Activated CD4-positive, alpha-beta T cell treated with anti-CD3 and anti-CD28 coated beads, Interleukin-2, amount 10 ng/mL, durations not matched to agents 7 days and 5 days (primary cell): ENCODE results near the gene KLK5. TPM values are rescaled to one million over a fixed set of nuclear protein-coding genes. Genes with fewer than 3 reads are reported as not detected.

Experiments
- CTCF ChIA-PET: fragments of 350-600 bp; sonication (Branson Sonifier 250); formaldehyde crosslinking; loops from one replicate; lab custom pipeline; 2021; ENCODE audit warnings: antibody characterized with exemption; lab: Charles Lee
- POLR2A ChIA-PET: fragments of 350-600 bp; sonication (Branson Sonifier 250); formaldehyde crosslinking; loops from one replicate; lab custom pipeline; 2021; ENCODE audit warnings: antibody characterized with exemption; lab: Charles Lee
- DNase-seq: peaks from one replicate; pipeline ENCODE4 v3.0.0-alpha.2; 2020
- H3K27ac Mint-ChIP-seq: one replicate; pipeline ENCODE4 v1.8.0; 2021; ENCODE audit warnings: mild to moderate bottlenecking, moderate library complexity, mixed read lengths
- H3K27me3 Mint-ChIP-seq: one replicate; pipeline ENCODE4 v1.8.0; 2021; ENCODE audit warnings: mixed read lengths
- H3K36me3 Mint-ChIP-seq: one replicate; pipeline ENCODE4 v1.8.0; 2021; ENCODE audit warnings: low read depth, mixed read lengths
- H3K4me1 Mint-ChIP-seq: one replicate; pipeline ENCODE4 v1.8.0; 2021; ENCODE audit warnings: mixed read lengths
- H3K4me3 Mint-ChIP-seq: one replicate; pipeline ENCODE4 v1.8.0; 2021; ENCODE audit warnings: mild to moderate bottlenecking, moderate library complexity, mixed read lengths
- H3K9me3 Mint-ChIP-seq: one replicate; pipeline ENCODE4 v1.8.0; 2021; ENCODE audit warnings: mixed read lengths
- total RNA-seq, 2 experiments: library from RNA; stranded (reverse); gene quantifications; one replicate each; pipeline ENCODE4 v1.2.3, GENCODE V29; 2021

The KLK5 gene
- total RNA-seq, 2 experiments from 2014 or later = not detected

DNA sequence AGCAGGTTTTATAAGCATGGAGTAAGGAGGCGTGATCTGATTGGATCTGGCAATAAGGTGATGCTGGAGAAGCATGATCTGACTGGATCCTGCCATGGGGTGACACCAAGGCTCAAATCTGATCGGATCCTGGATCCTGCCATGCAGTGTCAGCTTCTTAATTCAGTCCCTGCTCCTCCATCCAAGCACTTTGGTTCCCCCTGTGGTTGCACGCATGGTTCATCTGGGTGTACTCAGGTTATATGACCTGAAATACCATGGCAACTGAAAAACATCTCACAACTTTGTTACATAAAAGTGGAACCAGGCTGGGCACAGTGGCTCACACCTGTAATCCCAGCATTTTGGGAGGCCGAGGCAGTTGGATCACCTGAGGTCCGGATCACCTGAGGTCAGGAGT, 24.0 kb downstream of the KLK5 start:
- Mint-ChIP-seq H3K9me3 (no peaks in the 10 kb centered on the region), H3K27me3 (peaks cover 17% of the 10 kb centered on the region), H3K4me3 (no peak overlapping the region), H3K27ac (no peak overlapping the region), H3K36me3 (no peaks in the 10 kb centered on the region), H3K4me1 (peaks cover 4% of the 10 kb centered on the region)
- POLR2A ChIA-PET = no interaction called here
- DNase-seq = no peak
- CTCF ChIA-PET = no interaction called here

DNA sequence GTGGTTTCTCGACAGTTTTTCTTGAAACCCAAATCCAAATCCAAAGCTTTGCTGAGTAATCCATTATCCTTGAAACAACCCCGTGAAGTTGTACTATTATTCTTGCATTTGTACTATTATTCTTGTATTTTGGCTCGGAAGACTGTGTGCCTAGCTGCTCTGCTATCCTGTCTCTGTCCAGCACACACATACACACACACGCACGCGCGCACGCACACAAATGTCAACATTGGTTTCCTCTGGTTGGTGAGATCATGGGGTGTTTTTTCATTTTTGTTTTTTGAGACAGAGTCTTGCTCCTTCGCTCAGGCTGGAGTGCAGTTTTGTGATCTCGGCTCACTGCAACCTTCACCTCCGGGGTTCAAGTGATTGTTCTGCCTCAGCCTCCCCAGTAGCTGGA, 26.7 kb downstream of the KLK5 start:
- Mint-ChIP-seq H3K36me3 (no peaks in the 10 kb centered on the region), H3K27me3 (peaks cover 12% of the 10 kb centered on the region), H3K4me3 (no peak overlapping the region), H3K9me3 (no peaks in the 10 kb centered on the region), H3K4me1 (peaks cover 12% of the 10 kb centered on the region), H3K27ac (no peak overlapping the region)
- CTCF ChIA-PET = no interaction called here
- DNase-seq = no peak
- POLR2A ChIA-PET = no interaction called here

DNA sequence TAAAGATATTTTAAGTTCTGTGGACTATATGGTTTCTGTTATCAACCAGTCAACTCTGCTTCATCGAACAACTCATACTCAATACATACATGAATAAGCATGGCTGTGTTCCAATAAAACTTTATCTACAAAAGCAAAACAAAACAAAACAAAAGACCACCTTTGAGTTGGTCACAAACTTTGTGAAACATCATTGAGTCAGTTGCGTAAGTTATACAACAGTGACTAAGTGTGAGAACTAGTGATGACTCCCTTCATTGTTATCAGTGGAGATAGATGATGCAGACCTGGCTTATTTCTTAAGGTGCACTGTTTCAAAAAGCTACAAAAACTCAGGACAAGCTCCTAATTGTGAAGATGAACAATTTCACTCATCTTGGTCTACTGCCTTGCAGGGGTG, 27.1 kb downstream of the KLK5 start:
- CTCF ChIA-PET = interaction anchor here (0.6 kb wide), 1 partner anchor 179 kb away, joined by 5 read pairs; no protein-coding TSS in a partner anchor

DNA sequence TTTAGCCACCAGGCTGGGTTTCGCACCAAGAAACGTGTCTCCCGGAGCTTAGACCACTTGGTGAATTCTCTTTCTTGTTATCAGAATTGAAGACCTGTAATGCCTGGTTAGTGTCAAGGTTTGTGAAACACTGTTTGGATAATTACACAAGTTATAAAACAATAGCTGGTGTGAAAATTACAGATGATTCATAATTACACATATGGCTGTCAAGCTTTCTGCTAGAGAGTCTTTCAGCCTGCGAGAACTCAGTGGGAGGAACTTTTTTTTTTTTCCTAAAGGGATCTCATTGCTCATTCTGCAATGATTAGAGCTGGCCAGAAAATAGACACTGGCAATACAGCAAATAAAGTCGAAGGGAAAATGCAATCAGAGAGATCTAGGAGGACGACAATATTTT, 28.3 kb downstream of the KLK5 start:
- DNase-seq = no peak
- ChIA-PET CTCF (interaction anchor here (1.0 kb wide), 1 partner anchor 77 kb away, joined by 3 read pairs; no protein-coding TSS in a partner anchor), POLR2A (no interaction called here)
- Mint-ChIP-seq H3K4me1 (peaks cover 7% of the 10 kb centered on the region), H3K27ac (no peak overlapping the region), H3K36me3 (no peaks in the 10 kb centered on the region), H3K4me3 (no peak overlapping the region), H3K27me3 (peaks cover 11% of the 10 kb centered on the region), H3K9me3 (no peaks in the 10 kb centered on the region)

More for the DNA sequence above, 27.1 kb downstream of the KLK5 start:
- Mint-ChIP-seq H3K4me3 (no peak overlapping the region), H3K27me3 (peaks cover 9% of the 10 kb centered on the region), H3K36me3 (no peaks in the 10 kb centered on the region), H3K4me1 (peaks cover 12% of the 10 kb centered on the region), H3K27ac (no peak overlapping the region), H3K9me3 (no peaks in the 10 kb centered on the region)
- DNase-seq = no peak
- POLR2A ChIA-PET = no interaction called here

DNA sequence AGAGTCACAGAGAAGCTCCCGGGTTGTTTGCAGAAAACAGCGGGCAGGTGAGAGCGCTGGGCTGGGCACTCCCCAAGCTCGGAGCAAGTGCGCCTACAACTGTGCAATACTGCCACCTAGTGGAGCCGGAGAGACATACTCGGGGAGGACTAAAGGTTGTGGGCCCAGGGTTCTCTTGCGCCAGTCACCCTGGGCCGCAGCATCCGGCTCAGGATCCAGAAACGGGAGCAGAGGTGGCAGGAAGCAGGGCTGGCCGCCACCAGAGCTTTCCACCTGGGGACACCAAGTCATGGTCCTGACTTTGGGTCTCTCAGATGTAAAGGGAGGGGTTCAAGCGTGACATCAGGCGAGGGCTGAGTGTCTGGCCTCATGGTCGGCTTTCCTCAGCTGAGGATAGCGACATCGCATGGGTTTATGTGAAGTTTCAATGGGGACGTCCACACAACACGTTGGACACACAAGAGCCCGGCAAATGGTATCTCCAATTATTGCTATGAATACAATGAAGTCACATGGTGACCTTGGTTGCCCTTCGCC, 30.5 kb downstream of the KLK5 start:
- no peak overlapping the region for H3K4me3 Mint-ChIP-seq
- H3K36me3 Mint-ChIP-seq = no peaks in the 10 kb centered on the region
- ChIA-PET CTCF (interaction anchor here (0.6 to 1.3 kb wide), 12 partner anchors 15 to 384 kb away, joined by 3 to 5 read pairs (median 3); no protein-coding TSS in a partner anchor), POLR2A (interaction anchor here (1.0 kb wide), 1 partner anchor 13 kb away, joined by 3 read pairs; no protein-coding TSS in a partner anchor)
- H3K9me3 Mint-ChIP-seq = no peaks in the 10 kb centered on the region
- peak; percentile 89 for DNase-seq
- peaks cover 7% of the 10 kb centered on the region for H3K4me1 Mint-ChIP-seq
- H3K27ac Mint-ChIP-seq = no peak overlapping the region
- H3K27me3 Mint-ChIP-seq = peaks cover 20% of the 10 kb centered on the region

DNA sequence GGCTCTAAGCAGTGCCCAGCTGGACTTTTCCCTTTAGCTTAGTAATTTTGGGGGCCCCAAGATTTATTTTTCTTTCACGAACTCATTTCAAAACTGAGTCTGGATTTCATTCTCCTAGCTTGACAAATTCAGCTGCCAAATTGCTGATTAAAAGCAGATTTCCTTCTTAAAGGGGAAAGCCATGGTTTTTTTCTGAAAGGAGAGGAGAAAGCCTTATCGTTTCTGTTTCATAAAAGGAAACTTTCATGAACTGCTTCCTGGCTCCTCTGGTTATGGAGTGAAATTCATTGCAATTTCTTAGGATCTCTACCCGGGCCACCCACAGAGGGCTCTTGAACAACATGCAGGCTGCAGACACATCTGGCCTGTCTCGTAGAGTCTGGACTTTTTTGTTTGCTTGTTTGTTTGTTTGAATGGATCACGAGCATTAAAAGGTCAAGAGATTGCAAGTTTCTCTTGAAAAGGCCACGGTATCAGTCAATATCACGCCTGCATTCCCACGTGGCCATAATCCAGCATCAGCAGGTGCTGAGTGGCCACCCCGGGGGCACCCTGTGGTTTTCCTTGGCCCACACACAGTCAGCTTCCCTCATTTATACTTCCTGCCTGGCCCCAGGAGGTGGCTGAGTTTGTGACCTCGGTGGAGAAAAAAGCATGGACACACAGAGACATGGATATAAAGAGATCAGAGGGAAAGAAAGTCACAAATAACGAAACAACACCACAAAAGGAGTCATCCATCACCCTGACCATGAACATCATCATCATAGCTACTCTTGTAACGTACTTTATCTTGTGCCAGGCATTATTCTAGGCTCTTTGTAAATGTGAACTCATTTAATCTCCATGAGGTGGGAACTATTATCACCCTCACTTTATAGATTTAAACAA, 31.2 kb downstream of the KLK5 start:
- peaks cover 20% of the 10 kb centered on the region for H3K27me3 Mint-ChIP-seq
- POLR2A ChIA-PET = interaction anchor here (1.0 kb wide), 1 partner anchor 12 kb away, joined by 3 read pairs; no protein-coding TSS in a partner anchor
- H3K36me3 Mint-ChIP-seq = no peaks in the 10 kb centered on the region
- H3K9me3 Mint-ChIP-seq = no peaks in the 10 kb centered on the region
- CTCF ChIA-PET = interaction anchor here (0.6 to 1.3 kb wide), 11 partner anchors 14 to 384 kb away, joined by 3 to 5 read pairs (median 3); no protein-coding TSS in a partner anchor
- no peak overlapping the region for H3K4me3 Mint-ChIP-seq
- peaks cover 7% of the 10 kb centered on the region for H3K4me1 Mint-ChIP-seq
- no peak overlapping the region for H3K27ac Mint-ChIP-seq
- no peak for DNase-seq

DNA sequence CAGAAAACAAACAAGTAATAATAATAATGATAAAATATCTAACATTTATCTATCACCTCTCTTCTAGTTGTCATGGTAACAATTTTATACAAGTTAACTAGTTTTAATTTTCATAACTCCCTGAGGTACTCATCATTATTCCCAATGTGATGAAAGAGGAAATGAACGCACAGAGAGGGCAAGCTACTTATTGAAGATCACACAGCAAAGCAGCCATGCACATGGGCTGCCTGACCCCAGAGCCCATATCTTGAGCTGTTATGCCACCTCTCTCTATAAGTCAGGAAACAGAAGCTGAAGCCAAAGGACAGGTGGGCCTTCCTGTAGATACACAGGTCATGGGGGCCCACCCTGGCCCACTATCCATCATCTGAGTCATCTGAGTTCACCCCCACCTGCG, 36.8 kb downstream of the KLK5 start:
- peaks cover 14% of the 10 kb centered on the region for H3K27me3 Mint-ChIP-seq
- no peak overlapping the region for H3K27ac Mint-ChIP-seq
- H3K4me3 Mint-ChIP-seq = no peak overlapping the region
- H3K4me1 Mint-ChIP-seq = no peaks in the 10 kb centered on the region
- ChIA-PET CTCF (no interaction called here), POLR2A (no interaction called here)
- DNase-seq = no peak
- no peaks in the 10 kb centered on the region for H3K9me3 Mint-ChIP-seq
- H3K36me3 Mint-ChIP-seq = no peaks in the 10 kb centered on the region

DNA sequence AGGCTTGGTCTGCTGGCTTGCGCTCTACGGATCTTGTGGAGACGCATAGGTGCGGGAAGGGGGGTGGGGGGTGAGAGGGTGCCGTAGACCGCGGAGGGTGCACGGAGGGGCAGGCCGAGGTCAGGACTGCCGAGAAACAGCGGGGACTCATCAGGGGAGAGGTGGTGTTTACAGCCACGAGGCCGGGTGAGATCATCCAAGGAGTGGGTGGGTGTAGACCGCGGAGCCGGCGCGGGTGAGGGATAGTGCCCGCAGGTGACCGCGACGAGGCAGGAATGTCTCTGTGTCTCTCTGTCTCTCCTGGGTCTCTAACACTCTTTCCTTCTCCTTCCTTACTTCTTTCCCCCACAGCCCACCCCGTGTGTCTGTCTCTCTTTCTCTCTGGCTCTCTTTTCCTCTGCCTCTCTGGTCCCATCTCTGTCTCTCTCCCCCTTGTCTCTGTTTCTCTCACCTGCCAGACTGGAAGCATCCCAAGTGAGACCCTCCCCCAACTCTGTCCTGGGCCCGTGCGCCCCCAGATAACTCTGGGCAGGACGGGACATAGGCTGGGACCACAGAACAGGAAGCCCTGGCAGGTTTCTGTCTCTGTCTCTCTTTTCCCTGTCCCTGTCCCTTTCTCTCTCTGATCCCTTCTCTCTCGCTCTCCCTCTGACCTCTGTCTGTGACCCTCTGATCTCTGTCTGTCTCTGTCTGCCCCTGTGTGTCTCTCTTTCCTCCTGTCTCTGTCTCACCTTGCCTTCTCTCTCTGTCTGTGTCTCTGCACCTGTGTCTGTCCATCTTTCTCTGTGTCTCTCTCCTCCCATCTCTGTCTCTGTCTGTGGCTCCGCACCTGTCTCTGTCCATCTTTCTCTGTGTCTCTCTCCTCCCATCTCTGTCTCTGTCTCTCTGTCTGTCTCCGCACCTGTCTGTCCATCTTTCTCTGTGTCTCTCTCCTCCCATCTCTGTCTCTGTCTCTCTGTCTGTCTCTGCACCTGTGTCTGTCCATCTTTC, 39.8 kb downstream of the KLK5 start:
- CTCF ChIA-PET = no interaction called here
- no peak for DNase-seq
- H3K36me3 Mint-ChIP-seq = no peaks in the 10 kb centered on the region
- H3K27me3 Mint-ChIP-seq = peaks cover 28% of the 10 kb centered on the region
- H3K9me3 Mint-ChIP-seq = no peaks in the 10 kb centered on the region
- no peak overlapping the region for H3K4me3 Mint-ChIP-seq
- no peak overlapping the region for H3K27ac Mint-ChIP-seq
- POLR2A ChIA-PET = no interaction called here
- H3K4me1 Mint-ChIP-seq = no peaks in the 10 kb centered on the region

DNA sequence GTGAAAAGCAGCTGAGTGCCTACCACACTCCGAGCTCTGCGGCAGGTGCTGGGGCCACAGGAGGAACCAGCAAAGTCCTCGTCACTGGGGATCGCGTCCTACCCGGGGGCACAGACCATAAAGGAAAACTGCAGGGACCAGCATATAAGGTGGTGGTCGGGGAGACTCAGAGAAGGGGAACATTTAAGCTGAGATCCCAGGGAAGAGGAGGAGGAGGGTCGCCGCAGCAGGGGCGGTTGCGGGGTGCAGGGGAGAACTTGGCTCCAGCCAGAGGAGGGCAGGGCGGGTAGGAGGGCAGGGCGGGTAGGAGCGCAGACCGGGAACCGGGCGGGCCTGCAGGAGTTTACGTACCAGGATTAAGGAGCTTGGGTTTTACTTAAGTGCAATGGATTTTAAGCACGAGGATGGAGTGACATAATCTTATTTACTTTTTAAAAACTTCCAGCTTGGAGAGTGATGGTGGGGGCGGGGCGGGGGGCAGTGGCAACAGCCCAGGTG, 40.7 kb downstream of the KLK5 start:
- Mint-ChIP-seq H3K27ac (no peak overlapping the region), H3K4me3 (no peak overlapping the region), H3K9me3 (no peaks in the 10 kb centered on the region), H3K36me3 (no peaks in the 10 kb centered on the region), H3K27me3 (peaks cover 33% of the 10 kb centered on the region), H3K4me1 (no peaks in the 10 kb centered on the region)
- ChIA-PET CTCF (no interaction called here), POLR2A (no interaction called here)
- no peak for DNase-seq

DNA sequence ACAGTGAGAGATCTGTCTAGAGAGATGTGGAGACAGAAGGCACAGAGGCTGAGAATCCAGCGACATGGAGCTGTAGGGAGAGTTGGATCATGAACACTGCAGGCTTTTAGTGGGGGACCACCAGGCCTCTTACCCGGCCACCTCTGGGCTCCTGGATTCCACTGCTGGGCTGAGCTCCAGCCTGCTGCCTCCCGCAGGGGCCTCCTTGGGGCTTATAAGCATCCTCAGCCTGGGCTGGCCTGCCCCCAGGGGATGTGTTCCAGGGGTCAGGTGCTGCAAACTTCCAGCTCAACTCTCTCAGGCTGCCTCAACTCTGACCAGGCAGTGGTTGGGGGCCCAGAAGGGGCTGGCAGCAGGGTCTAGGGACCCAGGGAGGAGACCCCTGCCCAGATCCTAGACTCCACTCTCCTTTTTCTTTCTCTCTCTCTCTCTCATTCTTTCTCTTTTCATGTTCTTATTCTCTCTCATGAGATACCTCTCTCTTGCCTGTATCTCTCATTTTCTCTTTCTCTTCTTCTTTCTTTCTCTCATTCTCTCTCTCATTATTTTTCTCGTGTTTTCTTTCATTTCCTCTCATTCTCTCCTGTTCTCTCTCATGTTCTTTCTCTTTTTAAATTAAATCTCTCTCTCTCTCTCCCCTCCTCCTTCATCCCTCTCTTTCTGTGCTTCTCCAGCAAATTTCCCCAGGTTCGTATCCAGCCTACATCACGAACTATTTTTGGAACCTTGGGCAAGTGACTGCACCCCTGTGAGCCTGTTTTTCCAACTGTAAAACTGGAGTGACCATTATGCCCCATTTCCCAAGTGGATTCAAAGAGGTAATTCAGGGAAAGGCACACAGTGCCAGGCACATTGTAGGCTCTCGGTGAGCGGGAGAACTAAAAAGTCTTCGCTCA, 41.4 kb downstream of the KLK5 start, which contains the start of gene KLK4:
Gene KLK4 (minus strand): TSS at position 190 of the 896 bp plus-strand sequence. CDS start 657 bp downstream, outside the sequence.
- Mint-ChIP-seq H3K27me3 (peaks cover 37% of the 10 kb centered on the region), H3K36me3 (no peaks in the 10 kb centered on the region), H3K9me3 (no peaks in the 10 kb centered on the region), H3K4me3 (no peak within 1 kb of the TSS), H3K4me1 (no peaks in the 10 kb centered on the region), H3K27ac (no peak within 1 kb of the TSS)
- no peak for DNase-seq
- POLR2A ChIA-PET = no interaction called here
- CTCF ChIA-PET = no interaction called here

DNA sequence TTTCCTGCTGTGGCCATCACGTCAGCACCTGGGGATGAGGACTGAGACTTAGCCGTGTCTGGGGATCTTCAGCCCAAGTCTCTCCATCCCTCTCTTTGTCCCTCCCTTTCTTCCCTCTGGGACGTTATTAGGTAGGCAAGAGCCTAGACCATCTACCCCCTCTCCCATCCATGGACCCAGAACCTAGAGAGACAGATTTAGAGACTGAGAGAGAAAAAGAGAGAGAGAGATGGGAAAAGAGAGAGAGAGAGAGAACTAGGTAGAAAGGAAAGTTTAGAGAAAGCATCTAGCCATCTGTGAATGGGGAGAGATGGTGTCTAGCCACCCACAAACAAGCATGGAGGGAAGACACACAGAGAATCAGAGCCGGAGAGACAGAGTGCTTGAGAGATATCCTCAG, 42.1 kb downstream of the KLK5 start:
- peaks cover 38% of the 10 kb centered on the region for H3K27me3 Mint-ChIP-seq

More for the DNA sequence above, 42.1 kb downstream of the KLK5 start:
- ChIA-PET CTCF (no interaction called here), POLR2A (no interaction called here)
- no peaks in the 10 kb centered on the region for H3K36me3 Mint-ChIP-seq
- H3K27ac Mint-ChIP-seq = no peak overlapping the region
- no peaks in the 10 kb centered on the region for H3K9me3 Mint-ChIP-seq
- H3K4me3 Mint-ChIP-seq = no peak overlapping the region
- DNase-seq = no peak
- H3K4me1 Mint-ChIP-seq = no peaks in the 10 kb centered on the region
